ENCODE measurements around the gene ABHD16B.

Gene ABHD16B

DNA sequence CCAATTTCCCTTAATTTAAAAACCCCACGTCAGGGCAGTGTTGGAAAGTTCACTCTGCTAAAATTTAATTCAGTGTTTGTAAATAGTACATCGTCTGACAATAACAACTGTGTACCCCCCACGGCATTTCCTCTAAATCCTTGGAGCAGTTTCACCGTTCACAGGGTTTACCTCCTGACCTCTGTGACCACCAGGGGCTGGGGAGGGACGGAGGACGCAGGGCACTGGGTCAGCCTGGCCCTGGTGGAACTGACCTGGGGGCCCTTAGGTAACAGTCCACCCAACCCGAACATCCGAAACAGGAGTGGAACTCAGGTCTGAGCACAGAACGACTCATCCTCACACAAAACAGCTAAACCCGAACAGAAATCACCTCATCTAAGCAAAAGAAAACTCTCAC is 32.3 kb upstream of the ABHD16B start:
- POLR2A ChIA-PET: no interaction called here
- CTCF ChIA-PET: interaction anchor here (0.5 kb wide), 1 partner anchor 76 kb away, joined by 3 read pairs; no protein-coding TSS in a partner anchor
- TF ChIP-seq, protein P1, sequence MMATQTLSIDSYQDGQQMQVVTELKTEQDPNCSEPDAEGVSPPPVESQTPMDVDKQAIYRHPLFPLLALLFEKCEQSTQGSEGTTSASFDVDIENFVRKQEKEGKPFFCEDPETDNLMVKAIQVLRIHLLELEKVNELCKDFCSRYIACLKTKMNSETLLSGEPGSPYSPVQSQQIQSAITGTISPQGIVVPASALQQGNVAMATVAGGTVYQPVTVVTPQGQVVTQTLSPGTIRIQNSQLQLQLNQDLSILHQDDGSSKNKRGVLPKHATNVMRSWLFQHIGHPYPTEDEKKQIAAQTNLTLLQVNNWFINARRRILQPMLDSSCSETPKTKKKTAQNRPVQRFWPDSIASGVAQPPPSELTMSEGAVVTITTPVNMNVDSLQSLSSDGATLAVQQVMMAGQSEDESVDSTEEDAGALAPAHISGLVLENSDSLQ (IDR thresholded peaks at IDR 0.05): no peak
- TF ChIP-seq FOXK2 (IDR thresholded peaks at IDR 0.05): no peak
- TF ChIP-seq NFRKB (IDR thresholded peaks at IDR 0.05): no peak
- no peak for TF ChIP-seq BHLHE40 (IDR thresholded peaks at IDR 0.05; ENCODE audit: borderline replicate concordance)
- no peak for TF ChIP-seq ELF4 (IDR thresholded peaks at IDR 0.05)
- no peak for TF ChIP-seq ZNF384 (IDR thresholded peaks at IDR 0.05)
- TF ChIP-seq TARDBP (IDR thresholded peaks at IDR 0.05): no peak
- DNase-seq (ENCODE audit: extremely low spot score): no peak

DNA sequence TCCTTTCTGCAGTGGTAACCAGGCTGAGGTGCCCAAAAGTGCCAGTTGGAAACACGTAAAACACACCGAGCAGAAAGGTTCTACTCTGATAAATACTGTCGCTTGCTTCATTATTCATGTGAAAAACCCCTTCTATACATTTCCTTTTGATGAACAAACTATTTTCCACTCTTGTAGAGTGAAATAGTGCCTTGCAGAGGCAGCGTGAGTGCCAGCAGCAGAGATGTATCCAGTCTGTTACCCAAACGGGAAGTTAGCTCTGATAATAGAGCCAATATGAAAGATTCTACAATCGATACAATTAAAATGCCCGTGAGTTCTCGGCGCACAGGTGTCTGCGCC is 31.7 kb upstream of the ABHD16B start:
- ChIA-PET POLR2A (no interaction called here), CTCF (interaction anchor here (0.5 to 0.7 kb wide), 2 partner anchors 31 to 76 kb away, joined by 3 read pairs; no protein-coding TSS in a partner anchor)
- TF ChIP-seq ELF4 (IDR thresholded peaks at IDR 0.05) (no peak), FOXM1 (IDR thresholded peaks at IDR 0.05; ENCODE audit: borderline replicate concordance) (no peak), BHLHE40 (IDR thresholded peaks at IDR 0.05; ENCODE audit: borderline replicate concordance) (no peak)
- no peak for DNase-seq (ENCODE audit: extremely low spot score)

DNA sequence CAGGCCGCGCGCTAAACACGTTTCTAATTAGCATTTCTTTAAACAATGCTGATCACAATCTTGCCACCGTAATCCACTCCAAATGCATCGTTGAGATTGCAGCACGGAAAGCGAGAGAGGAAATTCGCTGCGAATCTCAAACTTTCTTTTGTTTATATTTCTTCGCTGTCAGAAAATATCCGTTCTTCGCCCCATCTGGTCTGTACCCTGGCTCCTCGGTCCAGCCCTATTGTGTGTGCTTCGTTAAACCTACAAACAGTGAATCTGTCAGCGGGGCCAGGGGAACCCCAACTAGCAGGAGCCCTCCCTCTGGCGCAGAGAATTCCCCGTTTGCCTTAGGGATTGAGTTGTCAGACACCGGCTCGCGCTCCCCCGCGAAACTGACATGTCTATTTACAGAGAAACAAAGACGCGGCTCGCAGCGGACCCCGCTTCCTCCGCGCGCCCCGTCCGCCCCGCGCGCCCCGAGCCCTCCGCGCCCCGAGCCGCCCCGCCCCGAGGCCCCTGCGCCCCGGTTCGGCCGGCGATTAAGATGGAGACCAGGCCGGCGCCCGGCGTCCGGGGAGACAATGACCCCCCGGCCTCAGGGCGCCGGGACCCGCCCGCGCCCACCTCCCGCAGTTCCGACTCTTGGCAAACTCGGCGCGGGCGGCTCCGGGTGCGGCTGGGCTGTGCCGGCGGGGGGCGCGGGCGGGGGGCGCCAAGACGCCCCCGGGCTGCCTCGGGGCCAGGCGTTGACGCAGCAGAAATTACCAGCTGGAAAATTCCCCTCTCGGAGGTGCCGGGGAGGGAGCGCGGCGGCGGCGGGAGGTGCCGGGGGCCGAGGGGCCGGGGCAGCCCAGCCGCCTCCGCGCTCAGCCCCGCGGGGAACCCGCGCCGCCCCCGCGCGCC is 31.1 kb upstream of the ABHD16B start:
- ChIA-PET POLR2A (no interaction called here), CTCF (interaction anchor here (0.7 kb wide), 1 partner anchor 31 kb away, joined by 3 read pairs; no protein-coding TSS in a partner anchor)
- peak; percentile 51 for DNase-seq (ENCODE audit: extremely low spot score)
- TF ChIP-seq FOXA1 (IDR thresholded peaks at IDR 0.05): no peak

DNA sequence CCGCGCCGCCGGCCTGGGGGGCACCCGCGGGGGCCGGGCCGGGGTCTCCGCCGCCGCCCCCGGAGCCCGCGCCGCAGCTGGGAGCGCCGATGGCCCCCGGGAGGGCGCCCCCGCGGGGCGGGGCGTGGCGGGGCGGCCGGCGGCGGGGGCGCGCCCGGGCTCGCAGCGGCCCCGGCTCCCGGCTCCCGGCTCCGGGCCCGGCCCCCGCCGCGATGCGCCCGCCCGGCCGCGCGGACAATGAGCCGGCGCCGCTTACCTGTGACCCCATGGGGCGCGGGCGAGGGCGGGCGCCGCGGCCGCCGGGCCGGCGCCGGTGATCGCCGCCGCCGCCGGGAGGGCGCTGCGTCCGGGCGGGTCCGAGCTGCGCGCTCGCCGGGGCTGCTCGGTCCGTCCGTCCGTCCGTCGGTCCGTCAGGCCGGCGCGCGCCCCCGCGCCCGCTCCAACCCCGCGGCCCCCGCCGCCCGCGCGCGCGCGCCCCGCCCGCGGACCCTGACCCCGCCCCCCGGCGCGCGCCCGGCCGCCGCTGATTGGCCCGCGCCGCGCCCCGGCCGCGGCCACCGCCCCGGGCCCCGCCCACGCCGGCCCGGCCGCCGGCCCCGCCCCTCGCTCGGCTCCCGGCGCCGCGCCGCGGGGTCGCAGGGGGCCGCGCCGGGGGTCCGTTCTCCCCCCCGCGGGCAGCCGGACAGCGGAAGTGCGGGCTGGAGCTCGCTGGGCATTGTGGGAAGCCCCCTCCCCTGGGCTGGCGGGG is 30.3 kb upstream of the ABHD16B start, which contains the start of gene ZBTB46:
ZBTB46 (minus strand) TSS at position 424 of the 748 bp plus-strand sequence. CDS start 40,507 bp downstream, outside the sequence.
- CTCF ChIA-PET: no interaction called here
- DNase-seq (ENCODE audit: extremely low spot score): peak; percentile 95
- TF ChIP-seq, protein P1 (IDR thresholded peaks at IDR 0.05): no peak
- TF ChIP-seq HDGF (IDR thresholded peaks at IDR 0.05; ENCODE audit: borderline replicate concordance): no peak
- TF ChIP-seq LEF1 (IDR thresholded peaks at IDR 0.05; ENCODE audit: borderline replicate concordance): no peak
- TF ChIP-seq FOXK2 (IDR thresholded peaks at IDR 0.05): no peak
- TF ChIP-seq ARNT (IDR thresholded peaks at IDR 0.05): no peak
- TF ChIP-seq BHLHE40 (IDR thresholded peaks at IDR 0.05; ENCODE audit: borderline replicate concordance): no peak
- TF ChIP-seq FOXM1 (IDR thresholded peaks at IDR 0.05; ENCODE audit: borderline replicate concordance): no peak
- TF ChIP-seq ELF4 (IDR thresholded peaks at IDR 0.05): no peak
- TF ChIP-seq ZNF384 (IDR thresholded peaks at IDR 0.05): no peak
- no peak for TF ChIP-seq CTBP1 (IDR thresholded peaks at IDR 0.05; ENCODE audit: borderline replicate concordance)
- no peak for TF ChIP-seq L3MBTL2 (conservative IDR thresholded peaks at IDR 0.05)
- no peak for TF ChIP-seq SP1 (IDR thresholded peaks at IDR 0.05)
- TF ChIP-seq TARDBP (IDR thresholded peaks at IDR 0.05): no peak
- no peak for TF ChIP-seq NFRKB (IDR thresholded peaks at IDR 0.05)
- no peak for TF ChIP-seq SUZ12 (IDR thresholded peaks at IDR 0.05)
- TF ChIP-seq FOXA1 (IDR thresholded peaks at IDR 0.05): no peak
- POLR2A ChIA-PET: no interaction called here

DNA sequence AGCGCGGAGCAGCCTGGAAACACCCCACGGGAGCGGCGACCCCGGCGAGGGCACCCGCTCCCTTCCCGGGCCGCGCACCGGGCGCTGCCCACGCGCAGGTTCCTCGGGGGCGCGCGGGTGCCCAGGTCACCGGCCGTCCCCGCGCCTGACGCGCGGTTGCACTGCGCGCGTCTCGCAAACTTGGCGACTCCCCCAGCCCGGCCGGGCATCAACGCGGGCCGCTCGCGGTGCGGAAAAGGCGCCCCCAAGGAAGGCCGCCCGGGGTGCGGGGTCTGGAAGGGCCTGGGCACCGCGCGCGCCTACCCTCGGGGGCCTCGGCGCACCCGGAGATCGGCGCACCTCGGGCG is 29.7 kb upstream of the ABHD16B start:
- TF ChIP-seq NFRKB (IDR thresholded peaks at IDR 0.05) (no peak), FOXK2 (IDR thresholded peaks at IDR 0.05) (no peak), ARNT (IDR thresholded peaks at IDR 0.05) (no peak), BHLHE40 (IDR thresholded peaks at IDR 0.05; ENCODE audit: borderline replicate concordance) (no peak), FOXA1 (IDR thresholded peaks at IDR 0.05) (no peak), L3MBTL2 (conservative IDR thresholded peaks at IDR 0.05) (no peak), ZNF384 (IDR thresholded peaks at IDR 0.05) (no peak), SUZ12 (IDR thresholded peaks at IDR 0.05) (no peak), FOXM1 (IDR thresholded peaks at IDR 0.05; ENCODE audit: borderline replicate concordance) (no peak), ELF4 (IDR thresholded peaks at IDR 0.05) (no peak), LEF1 (IDR thresholded peaks at IDR 0.05; ENCODE audit: borderline replicate concordance) (no peak), HDGF (IDR thresholded peaks at IDR 0.05; ENCODE audit: borderline replicate concordance) (no peak), CTBP1 (IDR thresholded peaks at IDR 0.05; ENCODE audit: borderline replicate concordance) (no peak), SP1 (IDR thresholded peaks at IDR 0.05) (no peak), TARDBP (IDR thresholded peaks at IDR 0.05) (no peak)
- TF ChIP-seq, protein P1 (IDR thresholded peaks at IDR 0.05): no peak
- ChIA-PET POLR2A (no interaction called here), CTCF (no interaction called here)
- no peak for DNase-seq (ENCODE audit: extremely low spot score)

DNA sequence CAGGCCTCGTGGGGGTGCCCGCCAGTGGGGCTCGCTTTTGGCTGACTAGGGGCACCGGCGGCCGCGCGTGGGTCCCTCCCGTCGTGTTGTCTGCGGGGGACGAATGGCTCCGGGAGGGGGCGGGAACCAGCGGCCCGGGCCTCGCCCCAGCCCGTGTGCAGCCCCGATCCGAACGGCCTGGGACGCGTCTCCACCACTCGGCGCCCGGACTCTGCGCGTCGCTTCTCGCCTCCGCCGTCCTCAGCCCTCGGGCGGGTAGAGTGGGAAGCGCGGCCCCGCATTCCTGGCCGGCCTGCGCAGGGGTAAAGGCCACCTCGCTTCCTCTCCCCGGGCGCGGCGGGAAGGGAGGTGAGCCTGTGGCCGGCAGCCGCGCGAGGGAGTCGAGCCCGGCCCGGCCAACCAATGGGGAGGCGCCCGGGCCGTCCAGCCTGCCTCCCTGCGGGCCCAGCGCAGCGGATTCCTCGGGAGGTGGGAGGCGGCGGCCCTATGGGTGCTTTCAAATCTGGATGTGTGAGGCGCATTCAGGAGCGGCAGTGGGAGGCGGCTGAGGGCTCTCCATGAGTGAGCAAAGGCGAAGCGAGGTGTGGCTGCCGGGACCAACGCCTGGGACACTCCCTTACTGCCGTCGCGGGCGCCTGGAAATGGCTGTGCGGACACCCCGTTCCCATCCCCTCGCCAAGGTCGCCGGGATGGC is 29.2 kb upstream of the ABHD16B start:
- TF ChIP-seq NFRKB (IDR thresholded peaks at IDR 0.05): no peak
- no peak for TF ChIP-seq L3MBTL2 (conservative IDR thresholded peaks at IDR 0.05)
- TF ChIP-seq TARDBP (IDR thresholded peaks at IDR 0.05): no peak
- no peak for TF ChIP-seq LEF1 (IDR thresholded peaks at IDR 0.05; ENCODE audit: borderline replicate concordance)
- no peak for TF ChIP-seq FOXK2 (IDR thresholded peaks at IDR 0.05)
- TF ChIP-seq, protein P1 (IDR thresholded peaks at IDR 0.05): no peak
- no peak for TF ChIP-seq ZNF384 (IDR thresholded peaks at IDR 0.05)
- CTCF ChIA-PET: no interaction called here
- no peak for DNase-seq (ENCODE audit: extremely low spot score)
- POLR2A ChIA-PET: no interaction called here
